ENCODE data around the gene PCDHGA1. TPM values are rescaled to one million over a fixed set of nuclear protein-coding genes. Genes with fewer than 3 reads are reported as not detected.

PCDHGA1 gene
- total and polyA plus RNA-seq, 2 of the 4 experiments (the other 2 are of a cell fraction), result 0.90 to 0.92 TPM

DNA sequence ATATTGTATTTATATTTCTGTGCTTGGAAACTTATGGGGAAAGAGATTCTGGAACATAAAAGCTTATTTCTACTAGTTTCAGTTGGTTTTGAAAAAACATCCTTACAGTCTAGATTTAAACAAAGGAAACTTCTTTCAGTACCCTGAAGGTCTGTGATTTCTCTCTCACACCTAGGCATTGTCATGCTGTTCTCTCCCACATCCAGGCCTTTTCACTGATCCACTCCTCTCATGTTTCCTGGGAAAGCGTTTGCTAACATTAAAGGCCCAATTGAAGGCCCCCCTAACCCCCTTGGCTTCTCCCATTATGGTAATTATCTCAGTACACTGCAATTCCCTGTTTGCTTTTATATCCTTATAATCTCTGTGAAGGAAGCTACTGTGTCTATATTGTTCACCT is 12.5 kb downstream of the PCDHGA1 start:
- Histone ChIP-seq H3K14ac (replicated peaks; ENCODE audit: low read depth, low read length) (no peak overlapping the region), H4K8ac (ENCODE audit: low read depth in 2 of 2, low read length in 2 of 2) (no peak overlapping the region), H2AK5ac (ENCODE audit: low read depth, low read length) (no peak overlapping the region), H2AK9ac (replicated peaks; ENCODE audit: low read depth, low read length, poor library complexity) (no peak overlapping the region), H2BK5ac (ENCODE audit: low read depth, low read length, poor library complexity, severe bottlenecking) (no peak overlapping the region), H3K18ac (ENCODE audit: low read depth, low read length) (no peak overlapping the region), H3K4ac (ENCODE audit: low read depth, low read length) (no peak overlapping the region), H2AFZ (replicated peaks; ENCODE audit: low read length, poor library complexity) (no peak overlapping the region), H2BK120ac (ENCODE audit: low read depth, low read length) (no peak overlapping the region), H4K91ac (ENCODE audit: insufficient read depth, low read depth, low read length) (no peak overlapping the region), H3K27me3 (ENCODE audit: control insufficient read depth, insufficient read depth, low read length) (no peaks in the 10 kb centered on the region; the same call in 1 of the 2 replicates), H3K9ac (ENCODE audit: low read depth, low read length) (no peak overlapping the region), H2BK20ac (ENCODE audit: low read depth, low read length) (no peak overlapping the region), H3K56ac (ENCODE audit: extremely low read depth, insufficient read depth, low read length) (no peak overlapping the region), H3K9me1 (ENCODE audit: insufficient read depth, low read length) (no peaks in the 10 kb centered on the region), H4K20me1 (ENCODE audit: insufficient read depth, low read length) (no peaks in the 10 kb centered on the region), H2BK15ac (ENCODE audit: low read depth, low read length) (no peak overlapping the region), H3K4me1 (ENCODE audit: control insufficient read depth, insufficient read depth, low read length) (no peaks in the 10 kb centered on the region), H3K23ac (ENCODE audit: low read depth, low read length) (no peak overlapping the region), H3K4me2 (ENCODE audit: low read depth, low read length) (peak overlapping the region; percentile 32; the same call in 1 of the 2 replicates), H3K36me3 (ENCODE audit: control insufficient read depth, insufficient read depth, low read length) (peaks cover 4% of the 10 kb centered on the region; the same call in 1 of the 2 replicates), H3K4me3 (ENCODE audit: insufficient read depth, low read depth, low read length) (no peak overlapping the region), H3K9me3 (ENCODE audit: control insufficient read depth, insufficient read depth, low read length) (peaks cover 49% of the 10 kb centered on the region), H3K27ac (ENCODE audit: insufficient read depth, low read length) (no peak overlapping the region), H3K79me1 (ENCODE audit: low read depth in 1 of 2, low read length in 2 of 2) (no peaks in the 10 kb centered on the region), H4K5ac (ENCODE audit: low read depth, low read length) (no peak overlapping the region)
- no peak for TF ChIP-seq CHD1 (IDR thresholded peaks at IDR 0.05; ENCODE audit: low read depth, low read length)
- TF ChIP-seq, protein P1, sequence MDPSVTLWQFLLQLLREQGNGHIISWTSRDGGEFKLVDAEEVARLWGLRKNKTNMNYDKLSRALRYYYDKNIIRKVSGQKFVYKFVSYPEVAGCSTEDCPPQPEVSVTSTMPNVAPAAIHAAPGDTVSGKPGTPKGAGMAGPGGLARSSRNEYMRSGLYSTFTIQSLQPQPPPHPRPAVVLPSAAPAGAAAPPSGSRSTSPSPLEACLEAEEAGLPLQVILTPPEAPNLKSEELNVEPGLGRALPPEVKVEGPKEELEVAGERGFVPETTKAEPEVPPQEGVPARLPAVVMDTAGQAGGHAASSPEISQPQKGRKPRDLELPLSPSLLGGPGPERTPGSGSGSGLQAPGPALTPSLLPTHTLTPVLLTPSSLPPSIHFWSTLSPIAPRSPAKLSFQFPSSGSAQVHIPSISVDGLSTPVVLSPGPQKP (IDR thresholded peaks at IDR 0.05; ENCODE audit: borderline replicate concordance, low read depth, low read length), result no peak
- TF ChIP-seq MAZ (IDR thresholded peaks at IDR 0.05; ENCODE audit: borderline replicate concordance, low read depth, low read length), result no peak
- no peak for TF ChIP-seq POLR2A (IDR thresholded peaks at IDR 0.05; ENCODE audit: low read depth, low read length)
- TF ChIP-seq MXI1 (IDR thresholded peaks at IDR 0.05; ENCODE audit: borderline replicate concordance, low read depth, low read length), result no peak
- TF ChIP-seq RCOR1 (IDR thresholded peaks at IDR 0.05; ENCODE audit: insufficient replicate concordance, low read length), result no peak
- TF ChIP-seq FOS (IDR thresholded peaks at IDR 0.05; ENCODE audit: low read depth, low read length), result no peak
- no peak for TF ChIP-seq MAFK (IDR thresholded peaks at IDR 0.05; ENCODE audit: low read depth, low read length)
- TF ChIP-seq CEBPB (IDR thresholded peaks at IDR 0.05; ENCODE audit: low read depth, low read length), result no peak
- TF ChIP-seq, protein P2, sequence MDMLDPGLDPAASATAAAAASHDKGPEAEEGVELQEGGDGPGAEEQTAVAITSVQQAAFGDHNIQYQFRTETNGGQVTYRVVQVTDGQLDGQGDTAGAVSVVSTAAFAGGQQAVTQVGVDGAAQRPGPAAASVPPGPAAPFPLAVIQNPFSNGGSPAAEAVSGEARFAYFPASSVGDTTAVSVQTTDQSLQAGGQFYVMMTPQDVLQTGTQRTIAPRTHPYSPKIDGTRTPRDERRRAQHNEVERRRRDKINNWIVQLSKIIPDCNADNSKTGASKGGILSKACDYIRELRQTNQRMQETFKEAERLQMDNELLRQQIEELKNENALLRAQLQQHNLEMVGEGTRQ (IDR thresholded peaks at IDR 0.05; ENCODE audit: low read depth, low read length), result no peak
- TF ChIP-seq, protein P3, sequence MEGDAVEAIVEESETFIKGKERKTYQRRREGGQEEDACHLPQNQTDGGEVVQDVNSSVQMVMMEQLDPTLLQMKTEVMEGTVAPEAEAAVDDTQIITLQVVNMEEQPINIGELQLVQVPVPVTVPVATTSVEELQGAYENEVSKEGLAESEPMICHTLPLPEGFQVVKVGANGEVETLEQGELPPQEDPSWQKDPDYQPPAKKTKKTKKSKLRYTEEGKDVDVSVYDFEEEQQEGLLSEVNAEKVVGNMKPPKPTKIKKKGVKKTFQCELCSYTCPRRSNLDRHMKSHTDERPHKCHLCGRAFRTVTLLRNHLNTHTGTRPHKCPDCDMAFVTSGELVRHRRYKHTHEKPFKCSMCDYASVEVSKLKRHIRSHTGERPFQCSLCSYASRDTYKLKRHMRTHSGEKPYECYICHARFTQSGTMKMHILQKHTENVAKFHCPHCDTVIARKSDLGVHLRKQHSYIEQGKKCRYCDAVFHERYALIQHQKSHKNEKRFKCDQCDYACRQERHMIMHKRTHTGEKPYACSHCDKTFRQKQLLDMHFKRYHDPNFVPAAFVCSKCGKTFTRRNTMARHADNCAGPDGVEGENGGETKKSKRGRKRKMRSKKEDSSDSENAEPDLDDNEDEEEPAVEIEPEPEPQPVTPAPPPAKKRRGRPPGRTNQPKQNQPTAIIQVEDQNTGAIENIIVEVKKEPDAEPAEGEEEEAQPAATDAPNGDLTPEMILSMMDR (conservative IDR thresholded peaks at IDR 0.05; ENCODE audit: low read depth, low read length), result no peak
- TF ChIP-seq BHLHE40 (IDR thresholded peaks at IDR 0.05; ENCODE audit: low read depth, low read length), result no peak
- no peak for TF ChIP-seq RFX5 (IDR thresholded peaks at IDR 0.05; ENCODE audit: low read depth, low read length)
- TF ChIP-seq RAD21 (IDR thresholded peaks at IDR 0.05; ENCODE audit: low read length), result no peak
- TF ChIP-seq SMC3 (IDR thresholded peaks at IDR 0.05; ENCODE audit: low read depth, low read length), result no peak
- no peak for TF ChIP-seq NFE2L2 (IDR thresholded peaks at IDR 0.05; ENCODE audit: low read depth, low read length)
- DNase-seq (no peak), ATAC-seq (ENCODE audit: low read depth) (no peak)
- WGBS, 2 experiments (ENCODE audit: extremely low coverage in 2 of 2, insufficient read length in 1 of 2), result no CpG with 5 or more reads among the region's 1 CpG
- POLR2A ChIA-PET (ENCODE audit: unreplicated experiment), result interaction anchor here (0.6 kb wide), 1 partner anchor 653 kb away, joined by 4 read pairs; no protein-coding TSS in a partner anchor
- CTCF ChIA-PET, result interaction anchor here (1.0 kb wide), 1 partner anchor 225 kb away, joined by 4 read pairs; no protein-coding TSS in a partner anchor
- intact Hi-C loops (cut with micrococcal nuclease) (no loop called here), dilution Hi-C loops (cut with HindIII; ENCODE audit: low sequenced_read_pairs, unreplicated experiment) (no loop called here), in situ Hi-C loops (cut with MboI; ENCODE audit: low sequenced_read_pairs) (no loop called here)
- no TSS peak for BruUV-seq (replicated peaks)
